Measurements from ENCODE around the gene TMEM132D. TPM values are rescaled to one million over a fixed set of nuclear protein-coding genes. Genes with fewer than 3 reads are reported as not detected.
"Not testable (repeated sequence)": the region's sequence is repeated elsewhere in the genome, so short reads cannot be mapped to it uniquely, and the experiment has no call there.

TMEM132D gene
- total RNA-seq, 3 donors from 2014 or later: 0.09 to 0.24 (median 0.12) TPM

GRCh38 chr12:129064209-129064855 is 839.5 kb downstream of the TMEM132D start:
- DNase-seq (no peak), ATAC-seq (no peak)
- Histone ChIP-seq H3K36me3 (ENCODE audit: low read depth) (no peaks in the 10 kb centered on the region), H3K9me3 (no peaks in the 10 kb centered on the region), H3K4me1 (ENCODE audit: low read depth) (no peaks in the 10 kb centered on the region), H3K4me3 (no peak overlapping the region)
- intact Hi-C loops (cut with DNase I, micrococcal nuclease): no loop called here
- no peak for TF ChIP-seq CTCF (IDR thresholded peaks at IDR 0.05)

DNA sequence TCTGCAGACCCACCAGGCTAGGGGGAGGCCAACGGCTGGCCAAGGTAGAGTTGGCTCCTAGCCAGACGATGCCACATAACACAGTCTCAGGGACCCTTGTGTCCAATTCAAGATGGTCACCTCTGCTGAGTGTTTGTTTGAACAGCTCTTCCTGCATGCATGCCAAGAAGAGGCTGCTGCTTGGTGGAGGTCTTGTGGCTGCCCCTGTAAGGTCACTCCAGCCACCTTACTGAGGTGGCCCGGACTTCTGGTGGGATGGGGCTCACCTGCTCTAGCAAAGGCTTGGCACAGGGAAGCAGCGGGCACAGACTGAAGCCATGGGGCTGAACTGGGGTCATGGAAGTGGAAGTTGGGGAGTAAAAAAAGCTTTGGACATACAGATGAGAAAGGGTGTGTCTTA is 840.2 kb downstream of the TMEM132D start:
- intact Hi-C loops (cut with DNase I, micrococcal nuclease): no loop called here
- DNase-seq (no peak), ATAC-seq (no peak)
- no peak overlapping the region for H3K4me3 ChIP-seq
- no peaks in the 10 kb centered on the region for H3K36me3 ChIP-seq (ENCODE audit: low read depth)
- no peaks in the 10 kb centered on the region for H3K4me1 ChIP-seq (ENCODE audit: low read depth)
- H3K9me3 ChIP-seq: no peaks in the 10 kb centered on the region
- no peak for TF ChIP-seq CTCF (IDR thresholded peaks at IDR 0.05)

GRCh38 chr12:129053232-129053631 is 850.6 kb downstream of the TMEM132D start:
- no peaks in the 10 kb centered on the region for H3K9me3 ChIP-seq
- no peak for ATAC-seq

GRCh38 chr12:129052373-129052772 is 851.5 kb downstream of the TMEM132D start:
- ATAC-seq: no peak
- H3K36me3 ChIP-seq (ENCODE audit: low read depth): no peaks in the 10 kb centered on the region
- H3K9me3 ChIP-seq: no peaks in the 10 kb centered on the region
- TF ChIP-seq CTCF (IDR thresholded peaks at IDR 0.05): no peak
- H3K4me3 ChIP-seq: no peak overlapping the region
- intact Hi-C loops (cut with DNase I, micrococcal nuclease): no loop called here
- no peak for DNase-seq
- no peaks in the 10 kb centered on the region for H3K4me1 ChIP-seq (ENCODE audit: low read depth)

More at GRCh38 chr12:129053232-129053631, 850.6 kb downstream of the TMEM132D start:
- intact Hi-C loops (cut with DNase I, micrococcal nuclease): no loop called here
- no peak overlapping the region for H3K4me3 ChIP-seq
- TF ChIP-seq CTCF (IDR thresholded peaks at IDR 0.05): no peak
- no peaks in the 10 kb centered on the region for H3K4me1 ChIP-seq (ENCODE audit: low read depth)
- H3K36me3 ChIP-seq (ENCODE audit: low read depth): no peaks in the 10 kb centered on the region
- DNase-seq: no peak

- TF ChIP-seq CTCF (IDR thresholded peaks at IDR 0.05): no peak
- H3K36me3 ChIP-seq (ENCODE audit: low read depth): no peaks in the 10 kb centered on the region
- no peaks in the 10 kb centered on the region for H3K9me3 ChIP-seq
- DNase-seq: no peak
- H3K4me1 ChIP-seq (ENCODE audit: low read depth): no peaks in the 10 kb centered on the region
- H3K4me3 ChIP-seq: no peak overlapping the region
- intact Hi-C loops (cut with DNase I, micrococcal nuclease): no loop called here
- ATAC-seq: no peak
Observed at GRCh38 chr12:129049917-129050316, 853.9 kb downstream of the TMEM132D start.

DNA sequence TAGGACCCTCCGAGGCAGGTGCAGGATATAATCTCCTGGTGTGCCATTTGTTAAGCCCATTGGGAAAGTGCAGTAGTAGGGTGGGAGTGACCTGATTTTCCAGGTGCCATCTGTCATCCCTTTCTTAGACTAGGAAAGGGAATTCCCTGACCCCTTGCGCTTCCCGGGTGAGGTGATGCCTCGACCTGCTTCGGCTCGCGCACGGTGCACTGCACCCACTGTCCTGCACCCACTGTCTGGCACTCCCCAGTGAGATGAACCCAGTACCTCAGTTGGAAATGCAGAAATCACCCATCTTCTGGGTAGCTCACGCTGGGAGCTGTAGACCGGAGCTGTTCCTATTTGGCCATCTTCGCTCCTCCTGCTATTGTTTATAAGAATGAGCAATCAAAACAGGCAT is 860.5 kb downstream of the TMEM132D start:
- ATAC-seq; H3K36me3 ChIP-seq (ENCODE audit: low read depth); intact Hi-C loops (cut with DNase I, micrococcal nuclease); H3K4me1 ChIP-seq (ENCODE audit: low read depth); DNase-seq; H3K9me3 ChIP-seq; H3K4me3 ChIP-seq: not testable (repeated sequence)

All from mucosa of descending colon (tissue), 3 donors.